SK-N-SH treated with all-trans-retinoic acid at 6 μM for 48 hours (cell line): ENCODE results near the gene PTH.

Experiments
- ATAC-seq: fragments of 200-7000 bp; cut with Tn5 transposase; 3 replicates; pipeline ENCODE4 v1.9.1; 2020; ENCODE audit warnings: mild to moderate bottlenecking, moderate library complexity
- ARNTL ChIP-seq: fragments of 450-650 bp; formaldehyde crosslinking; IDR thresholded peaks from 2 replicates; pipeline ENCODE4 v1.5.0; 2020; ENCODE audit warnings: low read depth, mild to moderate bottlenecking, moderate library complexity, borderline replicate concordance
- BACH2 ChIP-seq: fragments of 250-450 bp; sonication (Bioruptor Pico); IDR thresholded peaks from 2 replicates; pipeline ENCODE4 v1.9.0; 2021; ENCODE audit warnings: mild to moderate bottlenecking, borderline replicate concordance
- CREB5 ChIP-seq: fragments of 250-450 bp; sonication (Bioruptor Pico); IDR thresholded peaks from 2 replicates; pipeline ENCODE4 v1.5.1; 2020; ENCODE audit warnings: low read depth, mild to moderate bottlenecking, moderate library complexity
- CSDC2 ChIP-seq: fragments of 250-450 bp; sonication (Bioruptor Pico); IDR thresholded peaks from 2 replicates; pipeline ENCODE4 v1.5.0; 2020; ENCODE audit warnings: mild to moderate bottlenecking, moderate library complexity
- CSRNP3 ChIP-seq: fragments of 250-450 bp; sonication (Bioruptor Pico); IDR thresholded peaks from 2 replicates; pipeline ENCODE4 v1.5.1; 2021; ENCODE audit warnings: mild to moderate bottlenecking, moderate library complexity
- ESRRG ChIP-seq: fragments of 250-450 bp; sonication (Bioruptor Pico); IDR thresholded peaks from 2 replicates; pipeline ENCODE4 v1.6.1; 2021; ENCODE audit warnings: mild to moderate bottlenecking
- GLIS3 ChIP-seq: fragments of 250-450 bp; sonication (Bioruptor Pico); IDR thresholded peaks from 2 replicates; pipeline ENCODE4 v1.5.0; 2020; ENCODE audit warnings: mild to moderate bottlenecking, moderate library complexity
- ISL1 ChIP-seq: fragments of 250-450 bp; sonication (Bioruptor Pico); IDR thresholded peaks from 2 replicates; pipeline ENCODE4 v2.1.2; 2022; ENCODE audit warnings: mild to moderate bottlenecking, moderate library complexity
- OSR1 ChIP-seq: fragments of 250-450 bp; sonication (Bioruptor Pico); IDR thresholded peaks from 2 replicates; pipeline ENCODE4 v1.8.0; 2022; ENCODE audit warnings: moderate library complexity, mild to moderate bottlenecking, inconsistent platforms
- PATZ1 ChIP-seq: fragments of 250-450 bp; sonication (Bioruptor Pico); IDR thresholded peaks from 2 replicates; pipeline ENCODE4 v1.8.0; 2020; ENCODE audit warnings: mild to moderate bottlenecking, moderate library complexity, borderline replicate concordance
- POU6F1 ChIP-seq: fragments of 250-450 bp; sonication (Bioruptor Pico); IDR thresholded peaks from 2 replicates; pipeline ENCODE4 v1.8.0; 2021; ENCODE audit warnings: low read depth, mild to moderate bottlenecking, moderate library complexity, borderline replicate concordance
- PPARA ChIP-seq: fragments of 250-450 bp; sonication (Bioruptor Pico); IDR thresholded peaks from 2 replicates; pipeline ENCODE4 v1.5.0; 2020; ENCODE audit warnings: mild to moderate bottlenecking, borderline replicate concordance
- RARB ChIP-seq: fragments of 250-450 bp; sonication (Bioruptor Pico); IDR thresholded peaks from 2 replicates; pipeline ENCODE4 v1.8.0; 2021; ENCODE audit warnings: mild to moderate bottlenecking, moderate library complexity
- TCF4 ChIP-seq: fragments of 250-450 bp; sonication (Bioruptor Pico); IDR thresholded peaks from 2 replicates; pipeline ENCODE4 v1.8.0; 2021; ENCODE audit warnings: mild to moderate bottlenecking, moderate library complexity, borderline replicate concordance
- TOX ChIP-seq: fragments of 250-450 bp; sonication (Bioruptor Pico); IDR thresholded peaks from 2 replicates; pipeline ENCODE4 v1.8.0; 2021; ENCODE audit warnings: mild to moderate bottlenecking, moderate library complexity, borderline replicate concordance
- TSHZ2 ChIP-seq: fragments of 250-450 bp; sonication (Bioruptor Pico); IDR thresholded peaks from 2 replicates; pipeline ENCODE4 v1.5.0; 2020; ENCODE audit warnings: mild to moderate bottlenecking, moderate library complexity
- ZC3H10 ChIP-seq: fragments of 250-450 bp; sonication (Bioruptor Pico); IDR thresholded peaks from 2 replicates; pipeline ENCODE4 v1.5.1; 2021; ENCODE audit warnings: mild to moderate bottlenecking, moderate library complexity
- ZFP3 ChIP-seq: fragments of 250-450 bp; sonication (Bioruptor Pico); IDR thresholded peaks from 2 replicates; pipeline ENCODE4 v1.5.0; 2020; ENCODE audit warnings: mild to moderate bottlenecking, moderate library complexity
- ZFP30 ChIP-seq: fragments of 450-650 bp; formaldehyde crosslinking; IDR thresholded peaks from 2 replicates; pipeline ENCODE4 v1.5.0; 2022; ENCODE audit warnings: mild to moderate bottlenecking, moderate library complexity
- ZNF565 ChIP-seq: fragments of 450-650 bp; formaldehyde crosslinking; conservative IDR thresholded peaks from 2 replicates; pipeline ENCODE4 v1.5.0; 2020; ENCODE audit warnings: low read depth, mild to moderate bottlenecking, moderate library complexity
- ZNF70 ChIP-seq: fragments of 450-650 bp; formaldehyde crosslinking; IDR thresholded peaks from 2 replicates; pipeline ENCODE4 v1.5.0; 2020; ENCODE audit warnings: mild to moderate bottlenecking, moderate library complexity
- ZNF8 ChIP-seq: fragments of 450-650 bp; formaldehyde crosslinking; IDR thresholded peaks from 2 replicates; pipeline ENCODE4 v1.5.0; 2020; ENCODE audit warnings: mild to moderate bottlenecking, moderate library complexity

The PTH gene

GRCh38 chr11:13495929-13496328 is at the start of gene PTH:
Gene PTH, minus strand, starts transcription at chr11:13495997. Its CDS starts 3,142 bp downstream, at chr11:13492855.
- no peak for TF ChIP-seq ZFP30 (CRISPR knock-in tag)
- no peak for TF ChIP-seq TCF4 (CRISPR knock-in tag)
- TF ChIP-seq OSR1 (CRISPR knock-in tag), result no peak
- TF ChIP-seq ZC3H10 (CRISPR knock-in tag), result no peak
- no peak for TF ChIP-seq GLIS3 (CRISPR knock-in tag)
- no peak for TF ChIP-seq ZNF565 (CRISPR knock-in tag)
- no peak for TF ChIP-seq ISL1
- TF ChIP-seq PATZ1, result no peak
- TF ChIP-seq ZFP3, result no peak
- no peak for TF ChIP-seq TSHZ2 (CRISPR knock-in tag)
- no peak for TF ChIP-seq BACH2 (CRISPR knock-in tag)
- no peak for TF ChIP-seq CSRNP3 (CRISPR knock-in tag)
- TF ChIP-seq CSDC2 (CRISPR knock-in tag), result no peak
- no peak for TF ChIP-seq CREB5
- TF ChIP-seq PPARA (CRISPR knock-in tag), result no peak
- no peak for TF ChIP-seq ESRRG (CRISPR knock-in tag)
- TF ChIP-seq RARB (CRISPR knock-in tag), result no peak
- TF ChIP-seq ARNTL (CRISPR knock-in tag), result no peak
- no peak for ATAC-seq

- no peak for ATAC-seq
- no peak for TF ChIP-seq PATZ1
- no peak for TF ChIP-seq PPARA (CRISPR knock-in tag)
- no peak for TF ChIP-seq CREB5
- no peak for TF ChIP-seq GLIS3 (CRISPR knock-in tag)
- TF ChIP-seq RARB (CRISPR knock-in tag), result no peak
- no peak for TF ChIP-seq BACH2 (CRISPR knock-in tag)
- TF ChIP-seq ZNF70 (CRISPR knock-in tag), result no peak
- no peak for TF ChIP-seq POU6F1
- TF ChIP-seq ZC3H10 (CRISPR knock-in tag), result no peak
- no peak for TF ChIP-seq ZFP30 (CRISPR knock-in tag)
- TF ChIP-seq ARNTL (CRISPR knock-in tag), result no peak
- TF ChIP-seq ISL1, result no peak
- TF ChIP-seq ZFP3, result no peak
- no peak for TF ChIP-seq CSRNP3 (CRISPR knock-in tag)
- no peak for TF ChIP-seq TOX (CRISPR knock-in tag)
- no peak for TF ChIP-seq ZNF8 (CRISPR knock-in tag)
- no peak for TF ChIP-seq ZNF565 (CRISPR knock-in tag)
Observed at GRCh38 chr11:13538044-13538443, 42.2 kb upstream of the PTH start.
